Hepatocyte (in vitro differentiated cells): Measurements from ENCODE around the gene NCKAP5L. TPM values are rescaled to one million over a fixed set of nuclear protein-coding genes. Genes with fewer than 3 reads are reported as not detected.

Experiments
- DNase-seq: peaks from one replicate; pipeline ENCODE4 v3.0.0-alpha.2; 2016; ENCODE audit warnings: low spot score
- H2AFZ ChIP-seq: fragments of 200-600 bp; sonication (generic); 2 replicates; pipeline ENCODE4 v1.6.0; 2016; ENCODE audit warnings: antibody characterized with exemption, mild to moderate bottlenecking
- H3K27ac ChIP-seq: fragments of 200-600 bp; sonication (generic); 2 replicates; pipeline ENCODE4 v1.5.1; 2016; ENCODE audit warnings: mild to moderate bottlenecking
- H3K27me3 ChIP-seq: fragments of 200-600 bp; sonication (generic); 2 replicates; pipeline ENCODE4 v1.6.1; 2016
- H3K36me3 ChIP-seq: fragments of 200-600 bp; sonication (generic); replicated peaks from 2 replicates; pipeline ENCODE4 v1.5.1; 2016; ENCODE audit warnings: low read depth; ENCODE audit not compliant: insufficient read depth
- H3K4me1 ChIP-seq: fragments of 200-600 bp; sonication (generic); 2 replicates; pipeline ENCODE4 v1.5.1; 2016; ENCODE audit warnings: mild to moderate bottlenecking, moderate library complexity; ENCODE audit not compliant: insufficient read depth
- H3K4me2 ChIP-seq: fragments of 200-600 bp; sonication (generic); 2 replicates; pipeline ENCODE4 v1.6.0; 2016
- H3K4me3 ChIP-seq: fragments of 200-600 bp; sonication (generic); 2 replicates; pipeline ENCODE4 v1.5.1; 2016; ENCODE audit warnings: mild to moderate bottlenecking
- H3K79me2 ChIP-seq: fragments of 200-600 bp; sonication (generic); 2 replicates; pipeline ENCODE4 v1.6.0; 2017; ENCODE audit warnings: mild to moderate bottlenecking
- H3K9me2 ChIP-seq: fragments of 200-600 bp; sonication (generic); replicated peaks from 2 replicates; pipeline ENCODE4 v1.6.0; 2017; ENCODE audit warnings: mild to moderate bottlenecking; ENCODE audit not compliant: insufficient read depth
- H3K9me3 ChIP-seq: fragments of 200-600 bp; sonication (generic); 2 replicates; pipeline ENCODE4 v1.5.1; 2016; ENCODE audit warnings: low read depth, mild to moderate bottlenecking
- H4K20me1 ChIP-seq: fragments of 200-600 bp; sonication (generic); 2 replicates; pipeline ENCODE4 v1.6.0; 2016; ENCODE audit warnings: mild to moderate bottlenecking; ENCODE audit not compliant: insufficient read depth, poor library complexity, severe bottlenecking
- CTCF ChIP-seq: fragments of 200-600 bp; sonication (generic); IDR thresholded peaks from 2 replicates; pipeline ENCODE4 v1.5.1; 2016; ENCODE audit warnings: antibody characterized with exemption, mild to moderate bottlenecking; ENCODE audit not compliant: poor library complexity
- EZH2 ChIP-seq: fragments of 200-600 bp; sonication (generic); IDR thresholded peaks from 2 replicates; pipeline ENCODE4 v1.6.1; 2016; ENCODE audit warnings: antibody characterized with exemption, mild to moderate bottlenecking, borderline replicate concordance
- EZH2phosphoT487 ChIP-seq: fragments of 200-600 bp; sonication (generic); IDR thresholded peaks from one replicate; pipeline ENCODE4 v1.6.1; 2018; ENCODE audit warnings: antibody characterized with exemption, mild to moderate bottlenecking, low read depth, moderate library complexity; ENCODE audit not compliant: unreplicated experiment, severe bottlenecking
- WGBS: methylation state at CpG from one replicate; pipeline ENCODE4 v1.1.6; 2016; ENCODE audit warnings: low lambda C conversion rate; ENCODE audit errors: missing lambda C conversion rate; 5-methylcytosine and 5-hydroxymethylcytosine counted together
- polyA plus RNA-seq: library from polyadenylated mRNA; unstranded; fragments of >200 nt; fragmentation: Nextera tagmentation; extraction: Ambion mirVana; gene quantifications from 2 replicates; pipeline ENCODE4 v1.2.1, GENCODE V29; 2016
- small RNA-seq: library from RNA; depleted of rRNA; stranded (forward); fragments of <200 nt; gene quantifications from one replicate; pipeline ENCODE3, GENCODE V24; 2014
- total RNA-seq: library from RNA; depleted of rRNA; stranded (reverse); fragments of >200 nt; gene quantifications from 2 replicates; pipeline ENCODE4 v1.2.3, GENCODE V29; 2014

The NCKAP5L gene
- total and polyA plus RNA-seq, 2 experiments from 2014 or later = 14.5 to 26.7 TPM

GRCh38 chr12:49741882-49742620 lies 86.2 kb downstream of the NCKAP5L start:
- no peaks in the 10 kb centered on the region for H3K27me3 ChIP-seq
- peak overlapping the region; percentile 78 for H3K4me2 ChIP-seq
- H3K4me3 ChIP-seq = peak overlapping the region; percentile 38
- no peaks in the 10 kb centered on the region for H3K9me3 ChIP-seq
- peaks cover 51% of the 10 kb centered on the region for H3K79me2 ChIP-seq
- H3K36me3 ChIP-seq = no peaks in the 10 kb centered on the region
- H2AFZ ChIP-seq = no peak overlapping the region
- DNase-seq = peak; percentile 92
- H3K9me2 ChIP-seq = no peaks in the 10 kb centered on the region
- under 1% methylated on average over 30 of the region's 35 CpGs for WGBS
- TF ChIP-seq EZH2phosphoT487 = no peak
- no peak for TF ChIP-seq CTCF
- no peak for TF ChIP-seq EZH2
- peaks cover 53% of the 10 kb centered on the region for H4K20me1 ChIP-seq
- H3K27ac ChIP-seq = peak overlapping the region; percentile 97
- peaks cover 18% of the 10 kb centered on the region for H3K4me1 ChIP-seq

Small RNA genes within 50 kb of the gene (small RNA-seq; reads per million reads assigned to genes)
- gene LSM6P2 = not detected

Other genes with a start within 250 kb of the NCKAP5L start
- 0.17 and 0.52 TPM in 2 replicates for gene FAM186B, start 222.8 kb downstream of the NCKAP5L start, total RNA-seq
- gene FAM186B, start 222.8 kb downstream of the NCKAP5L start, polyA plus RNA-seq = 0.69 TPM in 1 of 2 replicates, not detected in the other
- 11.1 and 14.9 TPM in 2 replicates for gene PRPF40B, start 204.9 kb downstream of the NCKAP5L start, total RNA-seq
- gene PRPF40B, start 204.9 kb downstream of the NCKAP5L start, polyA plus RNA-seq = 30.1 and 34.5 TPM in 2 replicates
- gene FMNL3, start 121.0 kb downstream of the NCKAP5L start, total RNA-seq = 8.3 TPM in 2 replicates
- gene FMNL3, start 121.0 kb downstream of the NCKAP5L start, polyA plus RNA-seq = 3.6 and 5.8 TPM in 2 replicates
- 534 and 591 TPM in 2 replicates for gene TMBIM6, start 86.9 kb downstream of the NCKAP5L start, total RNA-seq
- 743 and 805 TPM in 2 replicates for gene TMBIM6, start 86.9 kb downstream of the NCKAP5L start, polyA plus RNA-seq
- 4.5 and 5.6 TPM in 2 replicates for gene BCDIN3D, start 14.7 kb upstream of the NCKAP5L start, total RNA-seq
- gene BCDIN3D, start 14.7 kb upstream of the NCKAP5L start, polyA plus RNA-seq = 3.5 and 5.0 TPM in 2 replicates
- 1.4 and 5.0 TPM in 2 replicates for gene FAIM2, start 75.5 kb upstream of the NCKAP5L start, total RNA-seq
- gene FAIM2, start 75.5 kb upstream of the NCKAP5L start, polyA plus RNA-seq = 7.3 and 14.0 TPM in 2 replicates
- 0.08 and 1.4 TPM in 2 replicates for gene AQP2, start 122.3 kb upstream of the NCKAP5L start, total RNA-seq
- gene AQP2, start 122.3 kb upstream of the NCKAP5L start, polyA plus RNA-seq = 0.71 and 1.8 TPM in 2 replicates
- 1.2 and 1.3 TPM in 2 replicates for gene AQP5, start 133.5 kb upstream of the NCKAP5L start, total RNA-seq
- gene AQP5, start 133.5 kb upstream of the NCKAP5L start, polyA plus RNA-seq = 0.50 and 1.2 TPM in 2 replicates
- gene AQP6, start 144.5 kb upstream of the NCKAP5L start, total RNA-seq = not detected in 2 replicates
- 0.23 TPM in 1 of 2 replicates, not detected in the other for gene AQP6, start 144.5 kb upstream of the NCKAP5L start, polyA plus RNA-seq
- gene RACGAP1, start 197.1 kb upstream of the NCKAP5L start, total RNA-seq = 22.1 and 22.2 TPM in 2 replicates
- gene RACGAP1, start 197.1 kb upstream of the NCKAP5L start, polyA plus RNA-seq = 12.6 and 17.3 TPM in 2 replicates
- 2.4 and 3.1 TPM in 2 replicates for gene ASIC1, start 229.2 kb upstream of the NCKAP5L start, total RNA-seq
- gene ASIC1, start 229.2 kb upstream of the NCKAP5L start, polyA plus RNA-seq = 4.6 and 6.7 TPM in 2 replicates